PC-3 (cell line): Measurements from ENCODE around the gene CAMK1D. TPM values are rescaled to one million over a fixed set of nuclear protein-coding genes. Genes with fewer than 3 reads are reported as not detected.
"Not testable (repeated sequence)": the region's sequence is repeated elsewhere in the genome, so short reads cannot be mapped to it uniquely, and the experiment has no call there.

Experiments
- ATAC-seq: fragments of 200-7000 bp; cut with Tn5 transposase; 2 replicates; pipeline ENCODE4 v1.9.1; 2020; ENCODE audit warnings: mild to moderate bottlenecking, moderate library complexity
- BruUV-seq: library from RNA; stranded (reverse); fragments of 400-500 nt; replicated peaks from 2 replicates; lab custom pipeline; 2021; lab: Mats Ljungman, UMichigan
- CTCF ChIA-PET: fragments of 300-600 bp; sonication (Branson Sonifier 250); formaldehyde crosslinking; loops from one replicate; lab custom pipeline; 2022; ENCODE audit warnings: antibody characterized with exemption; lab: Charles Lee
- POLR2A ChIA-PET: fragments of 300-600 bp; sonication (Branson Sonifier 250); formaldehyde crosslinking; loops from one replicate; lab custom pipeline; 2022; ENCODE audit warnings: antibody characterized with exemption; ENCODE audit not compliant: unreplicated experiment; lab: Charles Lee
- DNase-seq: peaks from one replicate; pipeline ENCODE4 v3.0.0-alpha.2; 2015
- H2AFZ ChIP-seq: fragments of 300-600 bp; sonication (generic); 2 replicates; pipeline ENCODE4 v1.6.0; 2016; ENCODE audit warnings: antibody characterized with exemption, low read length
- H3F3A ChIP-seq: fragments of 300-600 bp; sonication (generic); one replicate; pipeline ENCODE4 v1.6.0; 2017; ENCODE audit warnings: antibody characterized with exemption, low read length, control low read depth, mild to moderate bottlenecking; ENCODE audit not compliant: unreplicated experiment
- H3K27ac ChIP-seq: fragments of 300-600 bp; sonication (generic); 2 replicates; pipeline ENCODE4 v1.5.1; 2016; ENCODE audit warnings: mild to moderate bottlenecking, low read length
- H3K27me3 ChIP-seq: fragments of 300-600 bp; sonication (generic); 2 replicates; pipeline ENCODE4 v1.6.1; 2016; ENCODE audit warnings: low read length, mixed read lengths
- H3K36me3 ChIP-seq: fragments of 300-600 bp; sonication (generic); 2 replicates; pipeline ENCODE4 v1.6.1; 2016; ENCODE audit warnings: low read depth, mixed run types, low read length, mixed read lengths
- H3K4me1 ChIP-seq: fragments of 300-600 bp; sonication (generic); 2 replicates; pipeline ENCODE4 v1.5.1; 2016; ENCODE audit warnings: low read length; ENCODE audit not compliant: insufficient read depth
- H3K4me2 ChIP-seq: fragments of 300-600 bp; sonication (generic); 2 replicates; pipeline ENCODE4 v1.6.0; 2016; ENCODE audit warnings: low read length
- H3K4me3 ChIP-seq: fragments of 300-600 bp; sonication (generic); 2 replicates; pipeline ENCODE4 v1.5.1; 2016; ENCODE audit warnings: mild to moderate bottlenecking, low read length, mixed read lengths
- H3K79me2 ChIP-seq: fragments of 300-600 bp; sonication (generic); 2 replicates; pipeline ENCODE4 v1.6.1; 2017; ENCODE audit warnings: low read length, mixed read lengths
- H3K9ac ChIP-seq: fragments of 300-600 bp; sonication (generic); 2 replicates; pipeline ENCODE4 v1.6.0; 2016; ENCODE audit warnings: mild to moderate bottlenecking, low read length
- H3K9me2 ChIP-seq: fragments of 300-600 bp; sonication (generic); replicated peaks from 2 replicates; pipeline ENCODE4 v1.6.1; 2016; ENCODE audit warnings: mixed run types, low read length, mixed read lengths
- H3K9me3 ChIP-seq: fragments of 300-600 bp; sonication (generic); 2 replicates; pipeline ENCODE4 v1.6.1; 2016; ENCODE audit warnings: low read length, mixed read lengths
- H4K20me1 ChIP-seq: fragments of 300-600 bp; sonication (generic); 2 replicates; pipeline ENCODE4 v1.6.1; 2016; ENCODE audit warnings: low read length, mixed read lengths
- CTCF ChIP-seq: fragments of 300-600 bp; sonication (generic); conservative IDR thresholded peaks from 2 replicates; pipeline ENCODE4 v1.5.1; 2017; ENCODE audit warnings: antibody characterized with exemption, low read depth, mild to moderate bottlenecking, low read length
- EZH2 ChIP-seq: fragments of 300-600 bp; sonication (generic); IDR thresholded peaks from one replicate; pipeline ENCODE4 v1.6.1; 2017; ENCODE audit warnings: antibody characterized with exemption, mild to moderate bottlenecking, low read length; ENCODE audit not compliant: unreplicated experiment
- EZH2phosphoT487 ChIP-seq: fragments of 300-600 bp; sonication (generic); IDR thresholded peaks from 2 replicates; pipeline ENCODE4 v1.6.1; 2018; ENCODE audit warnings: mild to moderate bottlenecking, antibody characterized with exemption, low read length, borderline replicate concordance
- intact Hi-C: fragments of 100-400 bp; cut with micrococcal nuclease; formaldehyde crosslinking; loops from 2 replicates; pipeline ENCODE4 v1.9.0; 2023
- total RNA-seq: library from RNA; depleted of rRNA; stranded (reverse); fragments of >200 nt; gene quantifications from 2 replicates; pipeline ENCODE4 v1.2.3, GENCODE V29; 2014

Gene CAMK1D
- total RNA-seq, 1 experiment from 2014 or later = 1.3 TPM

- H3K27me3 ChIP-seq = no peaks in the 10 kb centered on the region
- no peaks in the 10 kb centered on the region for H4K20me1 ChIP-seq
- intact Hi-C loops = loop anchor here (5.0 kb wide), 1 partner anchor 360 kb away; no protein-coding TSS in a partner anchor
- POLR2A ChIA-PET = no interaction called here
- ATAC-seq = no peak
- H3K4me1 ChIP-seq = peaks cover 45% of the 10 kb centered on the region
- no peak overlapping the region for H3K27ac ChIP-seq
- H3F3A ChIP-seq = no peaks in the 10 kb centered on the region
- no peaks in the 10 kb centered on the region for H3K9me2 ChIP-seq
- H2AFZ ChIP-seq = no peak overlapping the region
- TF ChIP-seq CTCF (no peak), EZH2phosphoT487 (no peak), EZH2 (no peak)
- CTCF ChIA-PET = interaction anchor here (0.7 kb wide), 1 partner anchor 225 kb away, joined by 4 read pairs; no protein-coding TSS in a partner anchor
- H3K9ac ChIP-seq = no peak overlapping the region
- no peaks in the 10 kb centered on the region for H3K9me3 ChIP-seq
- no peak overlapping the region for H3K4me2 ChIP-seq
- BruUV-seq = no TSS peak
- no peaks in the 10 kb centered on the region for H3K36me3 ChIP-seq
- DNase-seq = no peak
- no peaks in the 10 kb centered on the region for H3K79me2 ChIP-seq
- H3K4me3 ChIP-seq = no peak overlapping the region
Measured at GRCh38 chr10:12712293-12712983, 363.1 kb downstream of the CAMK1D start.

- H2AFZ ChIP-seq, H3K27ac ChIP-seq, H3K4me3 ChIP-seq, H3F3A ChIP-seq, H3K4me2 ChIP-seq, DNase-seq, H4K20me1 ChIP-seq, BruUV-seq, H3K27me3 ChIP-seq, ATAC-seq, H3K79me2 ChIP-seq, H3K9ac ChIP-seq, H3K9me3 ChIP-seq, POLR2A ChIA-PET, H3K9me2 ChIP-seq, H3K36me3 ChIP-seq: not testable (repeated sequence)
- intact Hi-C loops = loop anchor here (5.0 kb wide), 1 partner anchor 361 kb away; no protein-coding TSS in a partner anchor
- peaks cover 40% of the 10 kb centered on the region for H3K4me1 ChIP-seq
- CTCF ChIA-PET = interaction anchor here (0.7 kb wide), 1 partner anchor 226 kb away, joined by 4 read pairs; no protein-coding TSS in a partner anchor
Measured at GRCh38 chr10:12712984-12713316, 363.6 kb downstream of the CAMK1D start.

- H3K4me2 ChIP-seq = no peak overlapping the region
- H3K9me2 ChIP-seq = no peaks in the 10 kb centered on the region
- H3K4me1 ChIP-seq = peaks cover 38% of the 10 kb centered on the region
- no peak overlapping the region for H3K27ac ChIP-seq
- no peaks in the 10 kb centered on the region for H3K9me3 ChIP-seq
- ChIA-PET CTCF (no interaction called here), POLR2A (no interaction called here)
- no peak overlapping the region for H2AFZ ChIP-seq
- BruUV-seq = no TSS peak
- H3F3A ChIP-seq = no peaks in the 10 kb centered on the region
- no peak overlapping the region for H3K9ac ChIP-seq
- no peaks in the 10 kb centered on the region for H3K36me3 ChIP-seq
- TF ChIP-seq EZH2phosphoT487 (no peak), EZH2 (no peak), CTCF (no peak)
- DNase-seq (no peak), ATAC-seq (no peak)
- H3K79me2 ChIP-seq = no peaks in the 10 kb centered on the region
- H3K27me3 ChIP-seq = no peaks in the 10 kb centered on the region
- H4K20me1 ChIP-seq = no peaks in the 10 kb centered on the region
- H3K4me3 ChIP-seq = no peak overlapping the region
- intact Hi-C loops = loop anchor here (5.0 kb wide), 1 partner anchor 341 kb away; no protein-coding TSS in a partner anchor
Measured at GRCh38 chr10:12716042-12716441, 366.7 kb downstream of the CAMK1D start.
